H1 (cell line): ENCODE results near the gene OXSR1. TPM values are rescaled to one million over a fixed set of nuclear protein-coding genes. Genes with fewer than 3 reads are reported as not detected.

Experiments used
- CBX5 ChIP-seq: fragments of 300-800, 300-1000 bp; sonication (generic); IDR thresholded peaks from 2 replicates; pipeline ENCODE4 v1.7.1; 2016; ENCODE audit warnings: antibody characterized with exemption, low read length, low read depth
- CHD1 ChIP-seq: IDR thresholded peaks from 2 replicates; pipeline ENCODE4 v1.6.1; 2012; ENCODE audit warnings: low read depth, low read length, improper control_type of control experiment
- KDM5A ChIP-seq: fragments of 200-600 bp; IDR thresholded peaks from 2 replicates; pipeline ENCODE4 v1.7.1; 2012; ENCODE audit warnings: mild to moderate bottlenecking, low read length, inconsistent platforms, mixed read lengths
- MAFK ChIP-seq: IDR thresholded peaks from 2 replicates; pipeline ENCODE4 v1.6.1; 2012; ENCODE audit warnings: low read depth, mild to moderate bottlenecking, improper control_type of control experiment, low read length
- NRF1 ChIP-seq: IDR thresholded peaks from 2 replicates; pipeline ENCODE4 v1.6.1; 2011; ENCODE audit warnings: mild to moderate bottlenecking, low read depth, low read length, improper control_type of control experiment
- RNF2 ChIP-seq: fragments of 200-900, 300-1000 bp; sonication (generic); IDR thresholded peaks from 2 replicates; pipeline ENCODE4 v1.7.1; 2016; ENCODE audit warnings: borderline replicate concordance, low read depth, mild to moderate bottlenecking, antibody characterized with exemption, low read length; ENCODE audit not compliant: poor library complexity, severe bottlenecking; ENCODE audit errors: missing control alignments
- SAP30 ChIP-seq: fragments of 300-600 bp; sonication (generic); IDR thresholded peaks from 2 replicates; pipeline ENCODE4 v1.7.1; 2012; ENCODE audit warnings: low read length, moderate library complexity, mild to moderate bottlenecking, inconsistent platforms; ENCODE audit not compliant: insufficient read depth, insufficient replicate concordance
- SP4 ChIP-seq: IDR thresholded peaks from 2 replicates; pipeline ENCODE4 v1.6.1; 2012; ENCODE audit warnings: low read length, inconsistent platforms
- TEAD4 ChIP-seq: IDR thresholded peaks from 2 replicates; pipeline ENCODE4 v1.6.1; 2012; ENCODE audit warnings: low read depth, low read length, inconsistent platforms, mixed read lengths
- YY1 ChIP-seq: IDR thresholded peaks from 2 replicates; pipeline ENCODE4 v1.6.1; 2011; ENCODE audit warnings: low read depth, mild to moderate bottlenecking, low read length
- polyA plus RNA-seq, 7 experiments: library from polyadenylated mRNA; depleted of rRNA in 3 of 7; stranded (reverse) in 5 of 7; unstranded in 2 of 7; fragments of >200 nt in 5 of 7; fragments of 200-250 nt in 2 of 7; gene quantifications; 1 replicate in 5 of 7; 2 replicates in 1 of 7; 4 replicates in 1 of 7; pipeline versions ENCODE4 v1.2.1 to v1.2.3, GENCODE V29; 2011 to 2013; ENCODE audit warnings: missing spikeins in 2 of 7, mixed read lengths in 2 of 7
- total RNA-seq: library from RNA; stranded (reverse); fragmentation: NEBNext Ultra II Directional; extraction: Animal tissue kit (Norgen Biotek cat#: 25700); gene quantifications from 2 replicates; pipeline ENCODE4 v1.2.1, GENCODE V29; 2021
- TF ChIP-seq, protein P1 (sequence below): IDR thresholded peaks from 2 replicates; pipeline ENCODE4 v1.6.1; 2011; ENCODE audit warnings: low read length, improper control_type of control experiment

The OXSR1 gene
- total and polyA plus RNA-seq, 2 of the 8 experiments (the other 6 are each of a cell fraction or from before 2014, with no cell fraction given) = 25.1 to 47.0 TPM

DNA sequence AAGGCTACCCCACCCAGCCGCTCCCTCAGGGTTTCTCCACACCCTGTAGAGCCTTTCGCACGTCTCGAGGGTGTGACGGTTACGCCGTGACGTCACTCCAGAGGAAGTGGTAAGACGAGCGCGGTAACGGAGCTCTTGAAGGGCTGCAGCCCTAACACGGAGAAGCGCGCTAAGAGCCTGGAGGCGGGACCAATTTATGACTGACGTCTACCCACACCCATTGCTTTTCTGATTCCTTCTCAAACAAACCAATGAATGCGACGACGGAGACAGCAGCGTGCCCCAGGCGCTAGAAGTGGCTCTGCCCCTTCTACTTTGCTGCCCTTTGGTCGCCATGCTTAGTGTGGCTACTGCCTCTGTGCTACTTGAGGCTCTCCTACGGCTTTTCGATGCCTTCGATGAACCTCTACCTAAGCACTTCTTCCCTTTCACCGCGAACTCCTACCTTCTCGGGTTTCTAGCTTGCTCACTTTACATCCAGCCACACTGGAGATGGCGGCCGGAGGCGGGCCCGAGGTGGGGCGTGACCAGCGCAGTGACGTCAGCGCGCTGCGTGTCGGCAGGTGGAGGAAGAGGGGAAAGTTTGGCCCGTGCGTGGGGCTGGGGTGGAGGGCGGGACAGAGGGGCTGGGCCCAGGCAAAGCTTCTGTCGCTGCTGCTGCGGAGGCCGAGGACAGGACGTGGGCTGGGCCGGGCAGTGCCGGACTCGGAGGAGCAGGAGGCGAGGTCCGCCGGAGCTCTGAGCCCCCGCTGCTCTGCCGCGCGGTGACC, at the start of gene OXSR1 (continued):
- 0 out of 2 replicates have a peak, but pooled peaks have one; percentile 13 for TF ChIP-seq MAFK
- no peak for TF ChIP-seq KDM5A
- TF ChIP-seq SP4 = no peak
- TF ChIP-seq, protein P1, sequence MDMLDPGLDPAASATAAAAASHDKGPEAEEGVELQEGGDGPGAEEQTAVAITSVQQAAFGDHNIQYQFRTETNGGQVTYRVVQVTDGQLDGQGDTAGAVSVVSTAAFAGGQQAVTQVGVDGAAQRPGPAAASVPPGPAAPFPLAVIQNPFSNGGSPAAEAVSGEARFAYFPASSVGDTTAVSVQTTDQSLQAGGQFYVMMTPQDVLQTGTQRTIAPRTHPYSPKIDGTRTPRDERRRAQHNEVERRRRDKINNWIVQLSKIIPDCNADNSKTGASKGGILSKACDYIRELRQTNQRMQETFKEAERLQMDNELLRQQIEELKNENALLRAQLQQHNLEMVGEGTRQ = no peak
- no peak for TF ChIP-seq RNF2
- no peak for TF ChIP-seq NRF1
- no peak for TF ChIP-seq CHD1
- no peak for TF ChIP-seq CBX5
- no peak for TF ChIP-seq SAP30
- TF ChIP-seq YY1 = peak; percentile 97
- TF ChIP-seq TEAD4 = no peak
